GM18517 (cell line): ENCODE data around the gene MRPL55.

Experiments used
- ATAC-seq: cut with Tn5 transposase; IDR thresholded peaks from one replicate; pipeline ENCODE4 v1.9.1; 2021; ENCODE audit warnings: mild to moderate bottlenecking, moderate library complexity; ENCODE audit not compliant: unreplicated experiment

Gene MRPL55

DNA sequence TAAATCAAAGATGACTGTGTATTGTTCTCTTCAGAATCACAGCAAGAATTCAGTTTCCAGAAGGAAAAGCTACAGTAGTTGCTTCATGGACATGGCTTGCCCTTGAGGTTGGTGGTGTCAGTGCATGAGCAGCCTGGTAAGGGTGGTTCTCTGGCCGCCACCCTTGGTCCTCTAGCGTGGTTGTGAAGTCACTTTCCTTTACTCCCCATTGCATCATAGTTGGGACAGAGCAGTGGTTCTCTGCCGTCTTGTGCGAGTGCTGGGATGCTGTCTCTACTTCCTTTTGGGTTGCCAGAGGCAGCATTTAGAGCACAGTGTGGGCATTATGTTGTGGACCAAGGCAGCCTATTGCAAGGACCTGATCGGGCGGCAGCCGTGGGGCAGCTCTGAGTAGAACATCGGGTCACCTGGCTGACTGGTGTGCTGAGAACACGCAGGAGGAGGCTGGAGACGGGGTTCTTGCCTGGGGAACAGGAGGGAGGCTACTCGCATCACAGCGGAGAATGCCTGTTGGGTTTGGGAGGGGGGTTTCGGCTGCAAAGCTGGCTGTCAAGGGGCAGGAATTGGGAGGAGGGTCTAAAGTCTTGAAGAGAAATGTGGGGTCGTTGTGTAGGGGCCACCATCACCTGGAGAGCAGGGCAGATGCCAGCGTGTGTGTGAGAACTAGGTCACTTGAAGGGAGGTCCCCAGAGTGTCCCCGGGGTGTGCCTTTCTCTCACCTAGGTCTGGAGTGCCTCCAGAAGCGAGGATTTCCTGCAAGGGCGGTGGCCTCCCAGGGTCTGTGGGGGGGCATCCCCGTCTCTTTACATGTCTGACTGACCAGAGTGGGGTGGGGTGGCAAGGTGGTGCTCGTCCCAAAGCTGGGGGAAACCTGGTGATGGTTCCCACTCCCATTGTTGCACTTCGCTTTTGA, 20.3 kb downstream of the MRPL55 start:
- no peak for ATAC-seq

DNA sequence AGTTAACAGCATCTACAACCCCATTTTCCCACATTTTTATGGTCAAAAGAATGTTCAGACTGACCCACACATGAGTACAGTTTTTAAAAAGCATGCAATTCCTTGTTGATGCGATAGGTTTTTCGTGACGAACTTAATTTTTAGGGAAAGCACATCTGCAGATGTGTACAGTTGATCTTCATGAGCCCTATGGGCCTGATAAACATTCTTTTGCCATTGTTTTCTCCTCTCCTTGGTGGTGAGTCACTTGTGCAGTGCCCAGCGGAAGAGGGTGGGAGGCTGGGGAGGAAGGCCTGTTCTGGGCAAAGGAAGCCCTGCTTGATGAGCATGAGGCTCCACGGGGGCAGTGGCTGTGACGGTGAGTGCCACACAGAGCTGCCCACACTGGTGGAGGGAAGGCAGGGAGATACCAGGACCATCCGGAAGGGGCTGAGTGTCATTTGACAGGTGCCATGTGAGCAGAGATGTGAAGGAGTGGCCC, 21.3 kb downstream of the MRPL55 start:
- no peak for ATAC-seq

DNA sequence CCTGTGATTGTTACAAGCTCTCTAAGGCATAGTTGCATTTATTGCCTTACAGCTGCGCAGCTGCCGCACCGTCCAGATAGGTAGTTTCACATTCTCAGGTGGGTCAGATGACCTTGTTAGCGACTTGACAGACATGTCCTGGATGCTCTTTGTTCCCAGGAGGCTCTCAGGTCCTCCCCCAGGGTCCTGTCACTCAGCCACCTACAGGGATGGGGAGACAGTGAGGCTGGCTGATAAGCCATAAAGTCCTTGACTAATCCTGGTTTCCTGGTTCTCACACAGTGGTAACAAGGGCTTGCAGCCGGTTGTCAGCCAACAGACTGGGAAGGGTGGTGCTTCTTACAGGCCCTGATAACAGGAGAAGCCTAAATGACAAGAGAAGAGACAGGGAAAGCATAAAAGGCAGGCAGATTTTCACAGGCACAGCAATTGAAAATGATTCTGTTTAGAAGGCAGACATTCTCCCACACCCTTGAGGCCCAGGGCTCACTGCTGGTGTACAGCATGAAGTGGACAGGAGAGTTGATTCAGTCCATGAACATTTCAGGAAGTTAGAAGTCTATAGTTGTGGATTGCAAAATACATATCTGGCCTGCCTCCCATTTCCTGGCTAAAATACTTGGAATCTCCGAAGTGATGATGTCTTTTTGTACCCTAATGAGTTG, 23.7 kb downstream of the MRPL55 start:
- no peak for ATAC-seq

DNA sequence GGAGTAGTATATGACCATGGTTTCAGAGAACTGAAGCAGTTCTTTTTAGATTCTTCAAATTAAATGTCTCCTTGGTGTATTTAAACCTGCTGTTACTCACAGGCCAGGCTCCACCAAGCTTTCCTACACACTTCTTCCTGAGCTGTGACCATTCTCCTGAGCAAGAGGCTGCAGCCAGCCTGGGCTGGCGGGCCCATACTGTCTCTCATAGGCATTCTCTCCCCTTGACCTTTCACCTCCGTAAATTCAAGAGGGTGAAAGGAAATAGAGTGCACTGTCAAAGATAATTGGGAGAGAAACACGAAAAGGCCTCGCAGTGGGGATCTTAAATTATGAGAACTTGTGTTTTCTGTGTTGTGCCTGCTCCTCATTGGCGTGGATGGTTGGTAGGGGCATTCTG, 24.3 kb downstream of the MRPL55 start:
- no peak for ATAC-seq

DNA sequence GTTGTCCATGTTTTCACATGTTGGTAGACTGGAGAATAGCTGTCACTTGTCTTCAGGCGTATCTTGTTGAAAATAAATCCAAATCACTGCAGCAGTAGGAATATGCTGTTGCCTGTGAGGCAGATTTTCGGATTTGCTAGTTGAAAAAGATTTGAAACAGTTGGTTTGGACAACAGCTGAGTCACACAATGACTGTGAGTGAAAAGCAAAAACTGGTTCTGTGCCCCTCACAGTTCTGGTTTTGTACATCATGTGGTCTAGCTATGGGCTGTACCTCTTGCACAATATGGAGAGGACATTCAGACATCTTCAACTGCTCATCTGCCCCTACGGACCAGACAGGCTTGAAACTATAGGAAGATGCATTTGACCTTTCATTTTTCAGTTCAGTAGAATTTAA, 24.8 kb downstream of the MRPL55 start:
- ATAC-seq: no peak

DNA sequence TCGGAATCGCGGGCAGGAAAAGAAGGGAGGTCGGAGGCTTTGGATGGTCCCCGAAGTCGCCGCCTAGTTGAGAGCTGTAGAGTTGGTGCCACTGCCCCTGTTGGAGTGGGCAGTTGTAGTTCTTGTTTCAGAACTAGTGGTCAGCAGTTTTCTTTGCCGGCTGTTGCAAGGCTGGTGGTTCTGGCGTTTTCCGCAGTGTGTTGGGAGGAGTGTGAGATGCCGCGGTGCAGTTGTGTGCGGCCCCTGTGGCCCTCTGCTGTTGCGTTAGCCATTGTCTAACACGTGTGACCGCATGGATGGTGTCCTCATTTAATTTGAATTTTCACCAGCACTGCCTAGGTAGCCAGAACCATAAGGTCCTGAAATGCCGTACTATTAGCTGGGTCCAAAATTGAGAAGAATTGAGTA, 25.2 kb downstream of the MRPL55 start:
- no peak for ATAC-seq

DNA sequence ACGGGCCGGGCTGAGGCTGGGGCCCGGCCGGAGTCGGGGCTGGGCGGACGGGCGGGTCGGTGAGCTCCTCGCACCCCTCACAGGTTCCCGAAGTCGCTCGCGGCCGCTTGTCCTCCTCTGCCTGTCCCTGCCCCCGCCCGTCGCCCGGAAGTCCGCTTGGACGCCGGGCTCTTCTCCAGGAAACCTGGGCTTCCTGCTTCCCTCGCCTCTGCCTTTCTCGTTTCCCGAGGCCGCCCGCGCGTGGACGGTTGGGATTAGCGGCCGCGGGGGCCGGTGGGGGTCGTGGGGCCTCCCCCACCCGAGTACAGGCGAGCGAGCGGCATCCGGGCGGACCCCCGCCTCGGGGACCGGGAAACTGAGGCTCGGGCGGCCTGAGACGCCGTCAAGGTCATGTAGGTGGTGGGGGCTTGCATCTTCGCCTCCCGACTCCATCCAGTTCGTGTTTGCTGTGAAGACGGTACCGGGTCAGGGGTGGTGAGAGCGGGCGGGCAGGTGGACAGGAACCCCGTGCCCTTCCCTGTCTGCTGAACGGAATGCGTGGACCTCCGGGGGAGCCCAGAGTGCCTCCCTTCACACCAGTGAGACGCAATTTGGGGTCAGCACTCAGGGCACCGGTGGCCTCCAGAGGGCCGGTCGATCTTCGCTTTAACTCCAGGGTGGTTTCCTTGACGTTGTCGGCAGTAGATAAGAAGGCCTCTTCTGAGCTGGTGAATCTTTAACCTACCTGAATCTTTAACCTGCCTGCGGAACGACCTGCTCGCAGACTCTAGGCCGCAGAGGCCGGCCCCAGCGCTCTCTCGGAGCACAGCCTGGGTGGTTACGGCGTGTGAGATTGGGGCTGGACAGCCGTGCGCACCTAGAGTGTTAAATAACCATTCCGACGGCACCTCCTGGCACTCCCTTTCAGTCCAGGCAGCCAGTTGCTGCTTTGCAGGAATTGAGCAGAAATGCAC, 25.9 kb downstream of the MRPL55 start:
- ATAC-seq: peak; percentile 17

DNA sequence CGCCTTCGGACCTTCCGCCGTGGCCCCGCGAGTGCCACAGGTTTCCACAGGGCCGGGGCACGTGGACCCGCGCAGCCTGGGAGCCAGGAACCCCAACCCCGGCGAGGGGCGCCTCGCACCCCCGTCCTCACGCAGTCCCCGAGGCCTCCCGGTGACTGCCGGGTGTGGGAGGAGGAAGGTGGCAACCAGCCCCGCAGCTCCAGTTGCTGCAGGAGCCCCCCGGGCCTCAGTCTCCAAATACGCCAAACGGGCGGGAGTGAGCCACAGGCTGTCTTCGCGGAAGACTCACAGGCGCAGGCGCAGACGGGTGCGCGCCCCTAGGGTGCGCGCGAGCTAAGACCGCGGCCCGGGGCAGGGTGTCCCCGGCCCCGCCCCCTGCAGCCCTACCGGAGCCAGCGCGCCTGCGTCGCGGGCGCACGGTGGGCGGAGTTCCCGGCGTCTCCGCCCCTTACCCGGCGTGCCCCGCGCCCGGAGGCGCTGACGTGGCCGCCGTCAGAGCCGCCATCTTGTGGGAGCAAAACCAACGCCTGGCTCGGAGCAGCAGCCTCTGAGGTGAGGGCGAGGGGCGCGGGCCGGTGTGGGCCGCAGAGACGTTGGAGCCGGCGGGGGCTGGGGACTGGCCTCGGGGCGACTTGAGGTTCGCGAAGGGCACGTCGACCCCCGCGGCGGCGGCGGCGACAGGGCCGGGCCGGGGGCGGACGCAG, 26.7 kb downstream of the MRPL55 start, which contains the start of gene ARF1:
ARF1 (plus strand) TSS at position 495 of the 704 bp plus-strand sequence. CDS start 14,407 bp downstream, outside the sequence.
- peak; percentile 69 for ATAC-seq

DNA sequence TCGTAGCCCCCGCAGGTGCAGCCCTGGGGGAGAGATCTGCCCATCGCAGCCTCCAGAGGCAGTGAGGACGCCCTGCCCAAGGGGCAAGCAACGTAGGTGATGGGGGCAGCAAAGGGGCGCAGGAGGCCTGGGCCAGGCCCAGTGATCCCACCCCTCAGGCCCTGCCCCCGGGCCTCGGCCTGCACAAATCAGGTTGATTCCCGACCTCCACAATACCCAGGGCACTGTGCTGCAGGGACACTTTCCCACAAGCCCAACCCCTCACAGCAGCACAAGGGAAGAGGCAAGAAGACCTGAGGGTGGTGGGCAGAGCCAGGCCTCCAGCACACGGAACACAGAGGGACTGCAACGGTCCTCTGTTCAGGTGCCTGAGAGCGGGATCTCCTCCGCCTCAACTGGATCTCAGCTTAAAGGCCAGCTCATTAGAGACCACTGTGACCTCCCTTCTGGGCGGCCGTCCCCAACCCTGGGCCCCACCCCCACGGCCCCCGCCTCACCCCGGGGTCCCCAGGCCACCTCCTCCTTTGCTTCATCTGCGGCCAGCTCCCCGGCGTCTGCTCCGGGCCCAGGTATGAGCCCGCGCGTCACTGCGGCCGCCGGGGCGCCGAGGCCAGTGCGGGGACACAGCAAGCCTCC, 27.4 kb downstream of the MRPL55 start:
- peak; percentile 13 for ATAC-seq

DNA sequence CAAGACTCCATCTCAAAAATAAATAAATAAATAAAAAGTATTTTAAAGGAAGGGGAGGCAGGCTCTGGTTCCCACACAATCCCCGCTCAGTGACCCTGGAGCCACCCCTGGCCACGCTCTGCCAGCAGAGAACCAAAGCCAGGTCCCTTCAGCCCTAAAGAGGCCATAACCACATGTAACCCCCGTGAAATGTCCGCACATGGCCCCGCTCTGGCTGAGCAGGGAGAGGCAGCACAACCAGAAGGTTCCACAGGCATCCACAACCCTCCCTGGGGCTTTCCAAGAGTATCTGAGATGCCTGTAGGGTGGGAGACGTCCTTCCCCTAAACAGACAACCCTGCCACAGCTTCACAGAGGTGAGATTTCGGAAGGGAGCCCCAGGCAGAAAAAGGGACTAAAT, 28.0 kb downstream of the MRPL55 start:
- ATAC-seq: no peak

DNA sequence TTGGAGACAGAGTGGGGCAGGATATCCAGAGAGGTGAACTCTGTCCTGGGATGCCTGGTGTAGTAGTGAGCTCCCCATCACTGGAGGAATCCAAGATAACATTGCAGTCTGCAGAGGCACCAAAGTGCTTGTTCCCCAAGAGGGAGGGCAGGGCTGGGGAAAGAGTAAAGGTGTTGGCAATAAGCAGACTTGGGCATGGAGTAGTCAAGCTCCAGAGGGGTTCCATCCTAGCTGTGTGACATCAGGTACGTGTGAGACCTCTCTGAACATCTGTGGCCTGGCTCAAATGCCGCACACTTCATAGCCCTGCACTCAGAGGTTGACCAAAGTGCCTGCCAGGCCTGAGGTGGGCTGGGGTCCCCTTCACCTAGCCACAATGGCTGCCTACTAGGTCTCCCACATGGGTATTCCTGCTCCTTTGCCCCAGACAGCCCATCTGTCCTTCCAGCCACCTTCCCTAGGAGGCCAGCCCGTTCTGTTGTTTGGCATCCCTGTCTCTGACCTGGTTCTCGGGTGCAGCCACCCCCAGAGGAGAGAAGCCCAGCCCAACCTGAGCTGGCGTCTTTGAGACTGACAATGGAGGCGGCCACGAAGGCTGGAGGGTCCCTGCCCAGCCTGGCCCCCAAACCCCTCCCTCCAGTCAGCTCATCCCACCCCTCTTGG, 29.4 kb downstream of the MRPL55 start:
- ATAC-seq: no peak

DNA sequence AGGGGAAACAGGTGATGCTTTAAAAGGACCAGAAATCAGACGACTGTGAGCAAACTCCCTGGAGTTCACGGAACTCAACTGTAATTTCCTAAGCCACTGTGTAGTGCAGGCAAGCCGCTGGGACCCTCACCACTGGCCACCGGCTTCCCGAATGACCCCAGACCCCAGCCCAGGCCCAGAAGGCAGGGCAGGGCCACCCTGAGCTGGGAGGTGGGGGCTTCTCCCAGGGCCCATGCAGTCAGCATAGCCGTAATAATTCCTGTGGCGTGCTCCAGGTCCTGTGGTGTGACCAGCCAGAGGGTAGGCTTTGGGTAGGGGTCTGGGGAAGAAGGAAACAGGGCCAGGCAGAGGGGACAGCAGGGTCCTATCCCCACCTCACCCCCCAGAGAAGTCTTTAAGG, 30.1 kb downstream of the MRPL55 start:
- no peak for ATAC-seq

DNA sequence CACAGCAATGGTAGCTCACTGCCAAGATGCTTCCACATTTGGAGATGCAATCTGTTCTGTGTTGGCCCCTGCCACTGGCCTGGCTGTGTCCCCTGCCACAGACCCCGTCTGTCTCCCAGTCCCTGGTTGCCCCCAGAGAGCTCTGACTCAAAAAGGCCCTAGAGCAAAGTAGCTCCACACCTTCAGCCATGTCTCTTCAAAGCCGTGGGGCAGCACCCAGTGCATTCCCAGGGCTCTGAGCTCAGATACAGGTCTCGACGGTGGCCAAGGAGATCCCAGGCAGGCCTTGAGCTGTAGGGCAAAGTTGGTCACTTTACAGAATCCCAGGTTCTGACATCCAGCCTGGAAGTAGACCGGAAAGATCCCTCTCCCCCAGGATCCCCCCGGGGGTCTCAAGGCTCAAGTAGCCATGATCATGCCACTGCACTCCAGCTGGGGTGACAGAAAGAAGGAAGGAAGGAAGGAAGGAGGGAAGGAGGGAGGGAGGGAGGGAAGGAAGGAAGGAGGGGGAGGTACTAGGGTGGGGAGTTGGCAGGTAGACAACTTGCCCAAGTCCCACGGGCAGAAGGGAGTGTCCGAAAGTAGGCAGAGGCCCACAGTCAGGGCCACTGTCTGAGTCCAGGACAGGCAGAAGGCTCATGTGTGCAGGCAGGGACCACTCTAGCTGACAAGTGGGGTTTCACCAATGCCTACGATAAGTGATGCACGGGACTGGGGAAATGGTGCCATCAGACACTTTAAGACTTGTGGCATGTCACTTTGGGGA, 31.4 kb downstream of the MRPL55 start:
- no peak for ATAC-seq

DNA sequence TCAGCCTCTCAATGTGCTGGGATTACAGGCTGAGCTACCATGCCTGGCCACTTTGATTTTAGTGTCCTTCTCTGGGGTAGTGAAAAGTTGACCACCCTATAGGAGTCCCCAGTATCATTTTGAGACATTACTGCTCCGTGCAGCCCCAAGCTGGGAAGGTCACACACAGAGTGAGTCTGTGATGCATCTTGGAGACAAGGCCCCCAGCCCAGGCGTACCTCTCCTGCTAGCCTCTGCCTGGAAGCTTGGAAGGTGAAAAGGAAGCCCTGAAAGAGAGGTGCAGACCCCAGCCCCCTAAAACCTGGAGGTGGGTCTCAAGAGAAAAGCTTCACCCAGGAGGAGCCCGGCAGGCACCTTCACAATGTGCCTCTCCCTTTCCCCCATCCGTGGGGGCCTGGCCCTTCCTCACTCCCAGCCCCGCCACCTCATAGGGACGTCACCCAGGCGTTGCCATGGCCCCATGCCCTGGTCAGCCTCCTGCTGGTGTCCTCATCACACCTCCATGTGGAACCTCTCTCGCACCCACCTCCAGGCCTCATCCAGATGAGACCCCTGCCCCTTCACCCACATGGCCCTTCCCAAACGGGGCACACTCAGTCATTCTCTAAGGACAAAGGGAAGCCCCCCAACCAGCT, 32.2 kb downstream of the MRPL55 start:
- ATAC-seq: no peak

DNA sequence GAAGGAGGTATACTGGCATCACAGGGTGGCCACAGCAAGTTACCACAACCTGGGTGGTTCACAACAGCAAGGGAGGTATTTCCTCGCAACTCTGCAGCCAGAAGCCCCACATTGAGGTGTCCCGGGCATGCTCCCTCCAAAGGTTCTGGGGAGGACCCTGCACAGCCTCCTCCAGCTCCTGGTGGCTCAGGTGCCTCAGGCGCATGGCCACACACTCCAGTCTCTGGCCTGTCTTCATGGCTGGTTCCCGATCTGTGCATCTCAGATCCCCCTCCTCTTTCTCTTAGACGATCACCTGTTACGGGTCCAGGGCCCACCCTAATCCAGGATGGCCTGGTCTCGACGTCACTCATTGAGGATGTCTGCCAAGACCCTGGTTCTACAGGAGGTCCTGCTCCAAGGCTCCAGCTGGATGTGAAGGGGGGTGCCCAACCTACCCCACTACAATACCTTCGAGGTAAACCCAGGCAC, 33.3 kb downstream of the MRPL55 start:
- ATAC-seq: no peak

DNA sequence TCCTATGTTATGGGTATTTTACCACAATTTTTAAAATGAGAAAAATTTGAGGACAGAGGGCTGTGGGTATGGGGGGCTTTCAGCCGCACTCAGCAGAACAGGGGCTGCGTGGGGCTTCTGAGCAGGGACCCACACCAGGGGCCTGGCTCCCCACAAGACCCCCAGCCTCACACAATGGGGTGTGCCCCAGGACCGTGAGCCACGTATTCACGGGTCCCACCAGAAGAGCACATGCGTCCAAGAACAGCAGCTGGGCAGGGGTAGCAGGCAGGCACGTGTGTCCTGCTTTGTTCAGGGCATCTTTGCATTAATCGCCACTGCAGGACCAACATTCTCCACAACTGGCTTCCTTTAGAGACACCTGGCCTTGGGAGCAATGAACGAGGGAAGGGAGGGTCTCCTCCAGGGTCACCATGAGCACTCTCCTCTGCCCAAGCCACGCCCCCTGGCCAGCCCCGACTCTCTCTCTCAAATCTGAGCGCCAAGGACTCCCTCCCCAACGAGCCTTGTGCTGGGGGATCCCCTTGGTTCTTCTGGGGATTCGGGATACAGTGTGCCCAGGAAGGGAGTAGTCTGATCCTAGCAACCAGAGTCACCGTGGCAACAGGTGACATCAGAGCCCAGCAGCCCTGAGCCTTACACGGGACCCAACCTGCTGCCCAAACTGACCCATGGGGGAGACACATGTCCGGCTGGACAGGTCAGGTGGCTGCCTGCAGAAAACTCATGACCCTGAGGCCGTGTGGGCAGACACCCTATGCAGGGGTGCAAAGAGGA, 34.0 kb downstream of the MRPL55 start:
- ATAC-seq: no peak

DNA sequence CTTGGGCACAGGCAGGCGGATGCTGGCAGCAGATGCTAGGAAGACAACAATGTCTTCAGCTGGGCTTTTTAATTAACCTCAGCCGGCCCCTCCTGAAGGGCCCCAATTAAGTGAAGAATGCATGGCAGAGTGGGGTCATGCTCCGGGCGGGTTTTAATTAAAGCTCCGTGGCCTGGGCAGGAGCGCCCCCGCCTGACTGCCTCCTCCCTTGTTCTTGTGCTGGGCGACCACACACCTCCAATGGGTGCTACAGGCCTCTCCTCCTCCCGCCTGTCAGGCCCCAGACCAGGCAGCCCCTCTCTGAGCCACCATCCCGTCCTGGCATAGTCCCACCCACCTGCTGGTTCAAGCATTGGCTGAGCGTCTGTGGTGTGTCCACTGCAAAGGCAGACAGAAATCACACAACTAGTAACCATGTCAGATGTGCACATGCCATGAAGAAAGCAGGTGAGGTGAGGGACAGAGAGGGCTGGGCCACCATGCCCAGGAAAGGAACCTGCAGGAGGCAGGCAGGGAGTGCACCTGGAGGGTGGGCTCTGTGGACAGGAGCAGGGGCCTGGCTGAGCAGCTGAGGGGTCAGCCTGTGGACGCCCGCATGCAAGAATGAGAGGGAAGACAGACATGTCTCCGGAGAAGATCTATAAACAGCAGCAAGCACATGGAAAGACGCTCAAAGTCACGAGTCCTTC, 35.1 kb downstream of the MRPL55 start:
- no peak for ATAC-seq
